ENCODE measurements around the gene ASB6. TPM values are rescaled to one million over a fixed set of nuclear protein-coding genes. Genes with fewer than 3 reads are reported as not detected.

The ASB6 gene
- total RNA-seq, 2 experiments from 2014 or later, result 13.4 to 15.0 TPM

GRCh38 chr9:129676975-129677374 lies 35.0 kb upstream of the ASB6 start:
- Mint-ChIP-seq H3K4me3 (no peak overlapping the region), H3K4me1 (no peaks in the 10 kb centered on the region), H3K27me3 (peaks cover 7% of the 10 kb centered on the region), H3K36me3 (ENCODE audit: low read depth) (no peaks in the 10 kb centered on the region), H3K9me3 (ENCODE audit: low read depth) (no peaks in the 10 kb centered on the region), H3K27ac (no peak overlapping the region)
- ATAC-seq (no peak), DNase-seq (no peak)
- CTCF ChIA-PET, result no interaction called here
- POLR2A ChIA-PET, result no interaction called here
- intact Hi-C loops (cut with DNase I, micrococcal nuclease), result no loop called here

GRCh38 chr9:129676287-129676686 lies 34.3 kb upstream of the ASB6 start:
- DNase-seq (no peak), ATAC-seq (no peak)
- Mint-ChIP-seq H3K9me3 (ENCODE audit: low read depth) (no peaks in the 10 kb centered on the region), H3K27me3 (peaks cover 7% of the 10 kb centered on the region), H3K27ac (no peak overlapping the region), H3K4me3 (no peak overlapping the region), H3K36me3 (ENCODE audit: low read depth) (no peaks in the 10 kb centered on the region), H3K4me1 (no peaks in the 10 kb centered on the region)
- ChIA-PET CTCF (no interaction called here), POLR2A (no interaction called here)
- intact Hi-C loops (cut with DNase I, micrococcal nuclease), result no loop called here

GRCh38 chr9:129675620-129676019 lies 33.7 kb upstream of the ASB6 start:
- ATAC-seq (no peak), DNase-seq (no peak)
- intact Hi-C loops (cut with DNase I, micrococcal nuclease), result no loop called here
- Mint-ChIP-seq H3K27ac (no peak overlapping the region), H3K9me3 (ENCODE audit: low read depth) (no peaks in the 10 kb centered on the region), H3K4me3 (no peak overlapping the region), H3K4me1 (no peaks in the 10 kb centered on the region), H3K36me3 (ENCODE audit: low read depth) (no peaks in the 10 kb centered on the region), H3K27me3 (peaks cover 6% of the 10 kb centered on the region)
- CTCF ChIA-PET, result no interaction called here
- POLR2A ChIA-PET, result no interaction called here

- intact Hi-C loops (cut with DNase I, micrococcal nuclease), result no loop called here
- POLR2A ChIA-PET, result no interaction called here
These were observed 32.3 kb upstream of the ASB6 start for GRCh38 chr9:129674229-129674628.

GRCh38 chr9:129673602-129674001 lies 31.7 kb upstream of the ASB6 start:
- Mint-ChIP-seq H3K27ac (no peak overlapping the region), H3K9me3 (ENCODE audit: low read depth) (no peaks in the 10 kb centered on the region), H3K4me1 (no peaks in the 10 kb centered on the region), H3K4me3 (no peak overlapping the region), H3K36me3 (ENCODE audit: low read depth) (no peaks in the 10 kb centered on the region), H3K27me3 (peaks cover 12% of the 10 kb centered on the region)
- ChIA-PET POLR2A (no interaction called here), CTCF (interaction anchor here (0.7 to 1.2 kb wide), 3 partner anchors 17 to 67 kb away, joined by 3 read pairs; no protein-coding TSS in a partner anchor)
- no peak for ATAC-seq
- DNase-seq, result no peak
- intact Hi-C loops (cut with DNase I, micrococcal nuclease), result no loop called here

More at GRCh38 chr9:129674229-129674628, 32.3 kb upstream of the ASB6 start:
- DNase-seq (no peak), ATAC-seq (no peak)
- Mint-ChIP-seq H3K4me3 (no peak overlapping the region), H3K27me3 (peaks cover 12% of the 10 kb centered on the region), H3K9me3 (ENCODE audit: low read depth) (no peaks in the 10 kb centered on the region), H3K4me1 (no peaks in the 10 kb centered on the region), H3K27ac (no peak overlapping the region), H3K36me3 (ENCODE audit: low read depth) (no peaks in the 10 kb centered on the region)
- CTCF ChIA-PET, result interaction anchor here (0.9 kb wide), 1 partner anchor 52 kb away, joined by 3 read pairs; no protein-coding TSS in a partner anchor

- Mint-ChIP-seq H3K36me3 (ENCODE audit: low read depth) (no peaks in the 10 kb centered on the region), H3K9me3 (ENCODE audit: low read depth) (no peaks in the 10 kb centered on the region), H3K27me3 (peaks cover 10% of the 10 kb centered on the region), H3K27ac (no peak overlapping the region), H3K4me3 (no peak overlapping the region), H3K4me1 (no peaks in the 10 kb centered on the region)
- intact Hi-C loops (cut with DNase I, micrococcal nuclease), result no loop called here
- ChIA-PET POLR2A (no interaction called here), CTCF (interaction anchor here (0.6 to 1.2 kb wide), 4 partner anchors 12 to 68 kb away, joined by 3 to 4 read pairs (median 3); no protein-coding TSS in a partner anchor)
- DNase-seq, result no peak
- ATAC-seq, result no peak
These were observed 30.8 kb upstream of the ASB6 start for GRCh38 chr9:129672702-129673101.

GRCh38 chr9:129671519-129671918 lies 29.6 kb upstream of the ASB6 start:
- intact Hi-C loops (cut with DNase I, micrococcal nuclease), result no loop called here
- ATAC-seq, result peak; percentile 79
- ChIA-PET CTCF (interaction anchor here (1.2 kb wide), 1 partner anchor 67 kb away, joined by 3 read pairs; no protein-coding TSS in a partner anchor), POLR2A (no interaction called here)
- Mint-ChIP-seq H3K4me3 (no peak overlapping the region), H3K4me1 (no peaks in the 10 kb centered on the region), H3K9me3 (ENCODE audit: low read depth) (no peaks in the 10 kb centered on the region), H3K27me3 (peaks cover 8% of the 10 kb centered on the region), H3K36me3 (ENCODE audit: low read depth) (no peaks in the 10 kb centered on the region), H3K27ac (no peak overlapping the region)
- DNase-seq, result peak; percentile 43

GRCh38 chr9:129671065-129671464 lies 29.1 kb upstream of the ASB6 start:
- CTCF ChIA-PET, result no interaction called here
- Mint-ChIP-seq H3K4me1 (no peaks in the 10 kb centered on the region), H3K36me3 (ENCODE audit: low read depth) (no peaks in the 10 kb centered on the region), H3K9me3 (ENCODE audit: low read depth) (no peaks in the 10 kb centered on the region), H3K27ac (no peak overlapping the region), H3K4me3 (no peak overlapping the region), H3K27me3 (peaks cover 8% of the 10 kb centered on the region)
- DNase-seq (no peak), ATAC-seq (no peak)
- POLR2A ChIA-PET, result no interaction called here
- intact Hi-C loops (cut with DNase I, micrococcal nuclease), result no loop called here

- H3K4me1 Mint-ChIP-seq, result no peaks in the 10 kb centered on the region
- H3K4me3 Mint-ChIP-seq, result no peak overlapping the region
- ATAC-seq (no peak), DNase-seq (no peak)
- no peak overlapping the region for H3K27ac Mint-ChIP-seq
- H3K9me3 Mint-ChIP-seq (ENCODE audit: low read depth), result no peaks in the 10 kb centered on the region
- CTCF ChIA-PET, result no interaction called here
- peaks cover 8% of the 10 kb centered on the region for H3K27me3 Mint-ChIP-seq
- POLR2A ChIA-PET, result no interaction called here
- intact Hi-C loops (cut with DNase I, micrococcal nuclease), result no loop called here
- no peaks in the 10 kb centered on the region for H3K36me3 Mint-ChIP-seq (ENCODE audit: low read depth)
These were observed 28.0 kb upstream of the ASB6 start for GRCh38 chr9:129669946-129670345.

- Mint-ChIP-seq H3K9me3 (ENCODE audit: low read depth) (no peaks in the 10 kb centered on the region), H3K4me3 (no peak overlapping the region), H3K4me1 (no peaks in the 10 kb centered on the region), H3K27ac (no peak overlapping the region), H3K27me3 (peaks cover 8% of the 10 kb centered on the region), H3K36me3 (ENCODE audit: low read depth) (no peaks in the 10 kb centered on the region)
- ATAC-seq, result no peak
- intact Hi-C loops (cut with DNase I, micrococcal nuclease), result no loop called here
- no peak for DNase-seq
- CTCF ChIA-PET, result no interaction called here
- POLR2A ChIA-PET, result no interaction called here
These were observed 27.3 kb upstream of the ASB6 start for GRCh38 chr9:129669141-129669718.

- Mint-ChIP-seq H3K27me3 (peaks cover 8% of the 10 kb centered on the region), H3K4me1 (no peaks in the 10 kb centered on the region), H3K27ac (no peak overlapping the region), H3K4me3 (no peak overlapping the region), H3K9me3 (ENCODE audit: low read depth) (no peaks in the 10 kb centered on the region), H3K36me3 (ENCODE audit: low read depth) (no peaks in the 10 kb centered on the region)
- no peak for ATAC-seq
- DNase-seq, result no peak
- ChIA-PET CTCF (no interaction called here), POLR2A (no interaction called here)
- intact Hi-C loops (cut with DNase I, micrococcal nuclease), result loop anchor here in 1 of 2 experiments (1.0 kb wide), 1 partner anchor 23 kb away; no protein-coding TSS in a partner anchor
These were observed 25.9 kb upstream of the ASB6 start for GRCh38 chr9:129667850-129668249.

GRCh38 chr9:129667378-129667777 lies 25.4 kb upstream of the ASB6 start:
- no peak overlapping the region for H3K27ac Mint-ChIP-seq
- H3K9me3 Mint-ChIP-seq (ENCODE audit: low read depth), result no peaks in the 10 kb centered on the region
- intact Hi-C loops (cut with DNase I, micrococcal nuclease), result no loop called here
- H3K36me3 Mint-ChIP-seq (ENCODE audit: low read depth), result no peaks in the 10 kb centered on the region
- ChIA-PET POLR2A (no interaction called here), CTCF (interaction anchor here (1.1 kb wide), 1 partner anchor 70 kb away, joined by 3 read pairs; no protein-coding TSS in a partner anchor)
- DNase-seq (no peak), ATAC-seq (no peak)
- no peak overlapping the region for H3K4me3 Mint-ChIP-seq
- peaks cover 8% of the 10 kb centered on the region for H3K27me3 Mint-ChIP-seq
- H3K4me1 Mint-ChIP-seq, result no peaks in the 10 kb centered on the region

All from activated CD4-positive, alpha-beta T cell treated with anti-CD3 and anti-CD28 coated beads for 36 hours (primary cell).